Embryonic facial prominence (tissue), 1 donor: Measurements from ENCODE around the gene ZNF445.
"Not testable (repeated sequence)": the region's sequence is repeated elsewhere in the genome, so short reads cannot be mapped to it uniquely, and the experiment has no call there.

Source experiments
- DNase-seq: peaks from one replicate; pipeline ENCODE4 v3.0.0-alpha.2; 2016; ENCODE audit errors: extremely low spot score

ZNF445 gene

DNA sequence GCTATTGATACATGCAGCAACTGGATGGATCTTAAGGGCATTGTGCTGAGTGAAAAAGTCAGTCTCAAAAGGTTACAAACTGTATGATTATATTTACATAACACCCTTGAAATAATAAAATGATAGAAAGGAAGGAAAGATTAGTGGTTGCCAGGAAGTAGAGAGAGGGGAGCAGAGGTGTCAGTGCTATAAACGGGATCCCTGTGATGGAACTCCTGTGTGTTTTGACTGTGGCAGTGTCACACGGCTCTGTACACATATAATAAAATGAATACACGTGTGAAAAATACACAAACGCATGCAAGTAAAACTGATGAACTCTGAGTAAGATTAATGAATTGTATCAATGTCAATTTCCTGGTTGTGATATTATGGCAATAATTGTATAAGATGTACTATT is 78.6 kb downstream of the ZNF445 start:
- DNase-seq = no peak

DNA sequence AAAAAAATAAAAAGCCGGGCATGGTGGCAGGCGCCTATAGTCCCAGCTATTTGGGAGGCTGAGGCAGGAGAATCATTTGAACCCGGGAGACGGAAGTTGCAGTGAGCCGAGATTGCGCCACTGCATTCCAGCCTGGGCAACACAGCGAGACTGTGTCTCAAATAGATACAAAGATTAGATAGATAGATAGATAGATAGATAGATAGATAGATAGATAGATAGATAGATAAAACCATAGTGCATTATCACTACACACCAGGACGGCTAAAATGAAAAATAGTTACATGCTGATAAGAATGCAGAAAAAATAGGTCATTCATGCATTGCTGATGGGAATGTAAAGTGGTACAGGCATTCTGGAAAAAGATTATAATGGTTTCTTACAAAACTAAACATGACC is 79.2 kb downstream of the ZNF445 start:
- not testable (repeated sequence) for DNase-seq

DNA sequence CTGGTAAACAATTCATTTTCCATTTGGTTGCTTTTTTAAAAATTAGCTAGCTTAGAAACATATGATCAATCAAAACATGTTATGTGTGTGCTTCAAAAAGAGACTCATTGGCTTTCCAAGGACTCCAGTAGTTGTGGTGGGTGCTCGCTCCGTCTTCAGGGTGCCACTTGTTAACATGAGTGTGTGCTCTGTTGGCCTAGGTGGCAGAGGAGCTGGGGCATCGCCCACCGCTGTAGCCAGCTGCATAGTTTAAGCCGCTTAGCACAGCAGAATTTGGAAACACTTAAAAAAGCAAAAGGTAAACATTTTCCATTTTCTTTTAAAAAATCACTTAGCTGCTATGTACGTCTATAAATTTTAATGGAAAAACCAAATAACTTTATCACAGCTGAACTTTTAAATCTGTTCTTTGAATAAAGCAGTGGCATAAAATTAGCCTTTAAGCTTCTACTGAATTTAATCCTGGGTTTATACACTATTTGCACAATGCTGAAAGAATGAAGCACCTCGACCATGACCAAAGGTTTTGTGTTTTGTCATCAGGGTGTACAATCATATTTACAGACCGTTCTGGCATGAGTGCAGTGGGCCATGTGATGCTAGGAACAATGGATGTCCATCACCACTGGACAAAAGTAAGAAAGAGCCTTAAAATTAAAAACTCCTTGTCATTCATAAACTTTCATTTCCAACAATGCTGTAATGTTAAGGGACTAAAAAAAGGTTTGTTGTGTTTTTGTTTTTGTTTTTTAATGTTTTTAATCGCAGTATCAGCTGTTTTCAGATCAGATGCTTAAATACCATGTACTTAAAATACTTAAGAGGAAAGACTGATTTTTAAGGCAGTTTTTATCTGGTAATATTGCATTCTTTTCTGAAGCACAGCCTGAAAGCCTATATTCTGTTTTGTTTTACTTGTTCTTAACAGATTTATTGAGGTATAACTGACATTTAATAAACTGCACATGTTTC is 81.0 kb downstream of the ZNF445 start:
- DNase-seq = no peak

DNA sequence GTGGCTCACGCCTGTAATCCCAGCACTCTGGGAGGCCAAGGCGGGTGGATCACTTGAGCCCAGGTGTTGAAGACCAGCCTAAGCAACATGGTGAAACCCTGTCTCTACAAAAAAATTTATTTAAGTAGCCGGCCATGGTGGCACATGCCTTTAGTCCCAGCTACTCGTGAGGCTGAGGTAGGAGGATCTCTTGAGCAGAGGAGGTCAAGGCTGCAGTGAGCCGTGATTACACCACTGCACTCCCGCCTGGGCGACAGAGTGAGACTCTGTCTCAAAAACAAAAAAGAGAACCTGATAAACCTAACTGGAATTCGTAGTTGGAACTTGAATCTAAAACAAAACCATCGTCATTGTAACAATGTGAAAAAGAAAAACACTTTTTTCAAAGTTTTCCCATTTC is 81.8 kb downstream of the ZNF445 start:
- no peak for DNase-seq

DNA sequence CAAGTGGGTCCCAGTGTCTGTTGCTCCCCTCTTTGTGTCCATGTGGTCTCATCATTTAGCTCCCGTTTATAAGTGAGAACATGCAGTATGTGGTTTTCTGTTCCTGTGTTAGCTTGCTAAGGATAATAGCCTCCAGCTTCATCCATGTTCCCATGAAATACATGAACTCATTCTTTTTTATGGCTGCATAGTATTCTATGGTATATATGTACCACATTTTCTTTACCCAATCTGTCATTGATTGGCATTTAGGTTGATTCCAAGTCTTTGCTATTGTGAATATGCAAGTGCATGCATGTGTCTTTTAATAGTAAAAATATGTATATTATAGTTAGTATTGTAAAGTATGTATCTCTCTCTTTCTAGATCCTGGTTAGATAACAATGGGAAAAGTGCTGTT is 85.0 kb downstream of the ZNF445 start:
- no peak for DNase-seq

DNA sequence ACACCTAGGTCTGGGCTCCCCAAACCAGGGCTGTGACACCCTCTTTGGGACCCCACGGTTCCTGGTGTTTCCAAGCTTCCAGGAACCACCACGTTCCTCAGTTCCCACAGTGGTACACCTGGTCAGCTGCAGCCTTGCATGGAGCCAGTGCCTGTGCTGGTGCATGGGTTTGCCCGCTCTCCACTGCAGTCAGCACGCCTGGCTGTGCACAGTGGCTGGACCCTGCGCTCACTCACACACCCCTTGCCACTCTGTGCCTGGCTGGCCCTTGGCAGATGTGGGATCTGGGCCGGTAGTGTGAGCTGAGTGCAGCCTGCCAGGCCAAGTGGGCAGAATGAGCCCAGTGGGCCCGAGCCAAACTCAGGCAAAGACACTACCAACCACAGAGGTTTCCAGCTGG is 90.1 kb downstream of the ZNF445 start:
- no peak for DNase-seq
